Measurements from ENCODE around the gene ELP1.

GRCh38 chr9:108844856-108845255 lies 89.1 kb downstream of the ELP1 start:
- TF ChIP-seq, protein P1, sequence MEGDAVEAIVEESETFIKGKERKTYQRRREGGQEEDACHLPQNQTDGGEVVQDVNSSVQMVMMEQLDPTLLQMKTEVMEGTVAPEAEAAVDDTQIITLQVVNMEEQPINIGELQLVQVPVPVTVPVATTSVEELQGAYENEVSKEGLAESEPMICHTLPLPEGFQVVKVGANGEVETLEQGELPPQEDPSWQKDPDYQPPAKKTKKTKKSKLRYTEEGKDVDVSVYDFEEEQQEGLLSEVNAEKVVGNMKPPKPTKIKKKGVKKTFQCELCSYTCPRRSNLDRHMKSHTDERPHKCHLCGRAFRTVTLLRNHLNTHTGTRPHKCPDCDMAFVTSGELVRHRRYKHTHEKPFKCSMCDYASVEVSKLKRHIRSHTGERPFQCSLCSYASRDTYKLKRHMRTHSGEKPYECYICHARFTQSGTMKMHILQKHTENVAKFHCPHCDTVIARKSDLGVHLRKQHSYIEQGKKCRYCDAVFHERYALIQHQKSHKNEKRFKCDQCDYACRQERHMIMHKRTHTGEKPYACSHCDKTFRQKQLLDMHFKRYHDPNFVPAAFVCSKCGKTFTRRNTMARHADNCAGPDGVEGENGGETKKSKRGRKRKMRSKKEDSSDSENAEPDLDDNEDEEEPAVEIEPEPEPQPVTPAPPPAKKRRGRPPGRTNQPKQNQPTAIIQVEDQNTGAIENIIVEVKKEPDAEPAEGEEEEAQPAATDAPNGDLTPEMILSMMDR (IDR thresholded peaks at IDR 0.05): no peak
- TF ChIP-seq POLR2A (IDR thresholded peaks at IDR 0.05) (no peak), POLR2AphosphoS5 (IDR thresholded peaks at IDR 0.05) (no peak)

Data from sigmoid colon (tissue), 4 donors.